Progenitor cell of endocrine pancreas (in vitro differentiated cells): ENCODE measurements around the gene GPX2. TPM values are rescaled to one million over a fixed set of nuclear protein-coding genes. Genes with fewer than 3 reads are reported as not detected.

Experiments used
- DNase-seq: peaks from one replicate; pipeline ENCODE4 v3.0.0; 2021; ENCODE audit warnings: low spot score; ENCODE audit not compliant: unreplicated experiment
- H3K27ac Mint-ChIP-seq: 2 replicates; pipeline ENCODE4 v1.8.0; 2021; ENCODE audit warnings: mild to moderate bottlenecking, moderate library complexity, mixed read lengths
- H3K27me3 Mint-ChIP-seq: 2 replicates; pipeline ENCODE4 v1.8.0; 2021; ENCODE audit warnings: mixed read lengths
- H3K36me3 Mint-ChIP-seq: 2 replicates; pipeline ENCODE4 v1.8.0; 2022; ENCODE audit warnings: mixed read lengths; ENCODE audit not compliant: insufficient read depth
- H3K4me1 Mint-ChIP-seq: 2 replicates; pipeline ENCODE4 v1.8.0; 2021; ENCODE audit warnings: low read depth, mixed read lengths
- H3K4me3 Mint-ChIP-seq: 2 replicates; pipeline ENCODE4 v1.8.0; 2021; ENCODE audit warnings: low read depth, mild to moderate bottlenecking, moderate library complexity, mixed read lengths
- H3K9me3 Mint-ChIP-seq: 2 replicates; pipeline ENCODE4 v1.8.0; 2021; ENCODE audit warnings: low read depth, mixed read lengths
- CTCF ChIP-seq: fragments of 200-600 bp; sonication (generic); IDR thresholded peaks from one replicate; pipeline ENCODE4 v1.5.0; 2021; ENCODE audit warnings: antibody characterized with exemption, mild to moderate bottlenecking; ENCODE audit not compliant: unreplicated experiment
- total RNA-seq: library from RNA; stranded (reverse); gene quantifications from 2 replicates; pipeline ENCODE4 v1.2.1, GENCODE V29; 2021

GPX2 gene
- total RNA-seq, 1 donor from 2014 or later, result 11.0 TPM

GRCh38 chr14:64928239-64929013, 14.1 kb downstream of the GPX2 start:
- Mint-ChIP-seq H3K4me1 (peaks cover 7% of the 10 kb centered on the region), H3K9me3 (no peaks in the 10 kb centered on the region), H3K27ac (no peak overlapping the region), H3K36me3 (peaks cover 8% of the 10 kb centered on the region), H3K27me3 (no peaks in the 10 kb centered on the region), H3K4me3 (no peak overlapping the region)
- no peak for TF ChIP-seq CTCF
- no peak for DNase-seq

DNA sequence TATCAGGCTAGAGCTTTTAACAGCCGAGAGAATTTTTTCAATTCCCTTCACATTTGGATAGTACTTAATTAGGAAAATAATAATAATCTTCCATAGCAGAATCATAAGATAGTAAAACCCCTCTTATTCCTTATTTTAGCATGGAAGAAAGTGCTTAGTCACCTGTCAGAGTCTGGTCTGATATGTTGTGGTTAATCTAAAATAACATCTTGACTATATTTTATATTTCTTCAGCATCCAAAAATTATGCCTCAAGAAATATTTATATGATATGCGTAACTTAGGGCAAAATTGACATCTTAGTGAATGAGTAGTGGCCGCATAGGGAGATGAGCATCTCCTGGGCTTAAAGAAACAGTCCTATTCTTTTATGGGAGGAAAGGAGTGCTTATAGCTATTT, 15.5 kb downstream of the GPX2 start:
- Mint-ChIP-seq H3K4me1 (peaks cover 2% of the 10 kb centered on the region), H3K9me3 (no peaks in the 10 kb centered on the region), H3K27ac (no peak overlapping the region), H3K27me3 (no peaks in the 10 kb centered on the region), H3K36me3 (peaks cover 3% of the 10 kb centered on the region), H3K4me3 (no peak overlapping the region)
- no peak for DNase-seq
- no peak for TF ChIP-seq CTCF

- Mint-ChIP-seq H3K27ac (no peak overlapping the region), H3K4me3 (no peak overlapping the region), H3K27me3 (no peaks in the 10 kb centered on the region), H3K36me3 (peaks cover 5% of the 10 kb centered on the region), H3K4me1 (no peaks in the 10 kb centered on the region), H3K9me3 (no peaks in the 10 kb centered on the region)
- DNase-seq, result no peak
- no peak for TF ChIP-seq CTCF
Observed at GRCh38 chr14:64926398-64926995, 16.0 kb downstream of the GPX2 start.

DNA sequence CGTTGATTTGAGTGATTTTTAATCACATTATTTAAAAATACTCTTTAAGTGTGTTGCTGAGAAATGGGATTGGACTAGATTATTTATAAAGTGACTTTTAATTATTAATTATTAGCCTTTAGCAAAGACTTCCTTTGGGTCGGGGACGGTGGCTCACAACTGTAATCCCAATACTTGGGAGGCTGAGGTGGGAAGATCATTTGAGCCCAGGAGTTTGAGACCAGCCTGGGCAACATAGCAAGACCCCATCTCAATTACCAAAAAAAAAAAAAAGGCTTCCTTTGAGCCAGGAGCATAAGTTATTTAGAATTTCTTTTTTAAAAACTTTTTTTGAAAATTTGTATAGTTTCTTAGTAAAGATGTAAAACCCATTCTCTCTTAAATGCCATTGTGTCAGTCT, 19.5 kb downstream of the GPX2 start:
- Mint-ChIP-seq H3K9me3 (no peaks in the 10 kb centered on the region), H3K4me3 (no peak overlapping the region), H3K4me1 (no peaks in the 10 kb centered on the region), H3K36me3 (peaks cover 5% of the 10 kb centered on the region), H3K27ac (no peak overlapping the region), H3K27me3 (no peaks in the 10 kb centered on the region)
- DNase-seq, result no peak
- no peak for TF ChIP-seq CTCF

GRCh38 chr14:64920465-64920864, 22.1 kb downstream of the GPX2 start:
- TF ChIP-seq CTCF, result no peak
- no peak for DNase-seq
- no peaks in the 10 kb centered on the region for H3K27me3 Mint-ChIP-seq
- peaks cover 2% of the 10 kb centered on the region for H3K4me1 Mint-ChIP-seq
- peaks cover 4% of the 10 kb centered on the region for H3K36me3 Mint-ChIP-seq
- peak overlapping the region; percentile 18 for H3K27ac Mint-ChIP-seq
- H3K9me3 Mint-ChIP-seq, result no peaks in the 10 kb centered on the region
- H3K4me3 Mint-ChIP-seq, result no peak overlapping the region
